HTERT RPE-1 (cell line): Measurements from ENCODE around the gene MOXD1.

Source experiments
- in situ Hi-C: fragments of 300-500 bp; cut with MboI; formaldehyde crosslinking; loops from 4 replicates; pipeline ENCODE4 v1.14.3; 2020; ENCODE audit warnings: low sequenced_read_pairs

MOXD1 gene

DNA sequence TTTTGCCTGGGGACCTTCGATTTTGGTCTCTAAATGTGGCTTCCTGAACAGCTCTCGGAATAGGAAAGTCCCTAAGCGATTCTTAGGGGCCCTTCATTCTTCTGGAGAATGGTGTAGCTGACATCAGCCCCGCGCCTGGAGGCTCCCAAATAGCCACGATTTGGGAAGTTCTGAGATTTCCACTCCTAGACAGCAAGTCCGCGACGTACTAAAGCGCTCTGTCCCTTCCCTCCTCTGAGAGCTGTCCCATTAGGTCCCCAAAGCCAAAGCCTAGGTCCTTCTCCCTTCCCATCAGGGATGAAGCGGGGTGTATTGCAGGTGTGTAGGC is 756 bp downstream of the MOXD1 start:
- in situ Hi-C loops: no loop called here

GRCh38 chr6:132399376-132400074 is 1.8 kb downstream of the MOXD1 start:
- in situ Hi-C loops: no loop called here

GRCh38 chr6:132395015-132395597 is 6.2 kb downstream of the MOXD1 start:
- in situ Hi-C loops: no loop called here

DNA sequence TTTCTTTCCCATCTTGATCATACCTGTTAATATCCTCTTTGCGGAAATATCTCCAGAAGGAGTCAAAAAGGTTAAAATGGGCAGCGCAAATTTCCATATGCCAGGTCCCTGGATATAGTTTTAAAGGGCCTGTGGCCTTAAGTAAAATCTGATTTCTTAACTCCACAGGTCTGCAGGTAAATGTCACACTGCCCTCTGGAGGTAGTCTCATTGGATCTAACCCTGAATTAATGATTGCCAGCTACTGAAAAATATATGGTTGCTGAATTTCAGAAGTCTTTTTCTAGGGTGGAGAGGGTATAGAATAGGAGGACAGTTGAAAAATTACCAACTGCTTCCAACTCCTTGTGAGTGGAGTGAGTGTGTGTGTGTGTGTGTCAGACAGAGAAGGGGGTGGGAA is 8.5 kb downstream of the MOXD1 start:
- in situ Hi-C loops: no loop called here

GRCh38 chr6:132392270-132392646 is 9.0 kb downstream of the MOXD1 start:
- in situ Hi-C loops: no loop called here

DNA sequence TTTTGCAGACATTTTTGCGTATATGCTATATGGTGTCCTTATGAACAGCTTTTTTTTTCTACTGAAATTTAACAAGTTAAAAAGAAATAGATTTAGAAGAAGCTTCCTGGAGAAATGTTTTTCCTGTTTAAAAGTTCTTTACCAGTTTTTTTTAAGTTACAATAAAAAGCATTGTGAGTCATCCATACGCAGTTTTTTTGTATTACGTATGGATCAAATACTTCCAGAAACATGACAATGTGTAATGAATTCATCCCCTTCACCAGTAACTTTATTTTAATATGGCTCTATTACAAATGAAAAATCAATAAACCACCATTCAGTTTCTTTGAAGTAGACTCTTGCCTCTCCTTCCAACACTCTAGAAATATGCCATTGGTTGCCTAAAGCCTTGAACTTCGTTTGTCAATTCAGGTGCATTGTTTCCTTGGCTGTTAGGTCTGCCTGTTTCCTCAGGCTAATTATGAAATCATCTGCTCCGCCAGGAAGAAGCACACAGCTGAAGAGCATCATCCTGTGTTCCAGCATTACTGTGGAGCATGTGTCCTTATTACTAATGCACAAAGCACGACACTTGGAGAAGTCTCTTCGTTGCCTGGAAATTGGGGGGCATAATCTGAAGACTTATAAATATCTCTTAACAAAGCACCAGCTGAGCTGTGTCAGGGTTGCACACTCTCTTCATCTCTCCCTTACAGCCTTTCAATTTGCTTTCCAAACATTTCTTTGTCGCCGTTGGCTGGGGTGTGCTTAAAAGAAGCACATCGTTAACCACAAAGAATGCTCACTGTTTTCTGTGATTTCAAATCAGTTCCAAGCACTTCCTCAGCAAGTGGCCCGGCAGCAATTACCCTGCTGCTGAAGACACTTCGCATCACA is 9.6 kb downstream of the MOXD1 start:
- in situ Hi-C loops: no loop called here

- in situ Hi-C loops: no loop called here
Observed at GRCh38 chr6:132390451-132390850, 10.8 kb downstream of the MOXD1 start.

GRCh38 chr6:132390017-132390416 is 11.3 kb downstream of the MOXD1 start:
- in situ Hi-C loops: no loop called here

DNA sequence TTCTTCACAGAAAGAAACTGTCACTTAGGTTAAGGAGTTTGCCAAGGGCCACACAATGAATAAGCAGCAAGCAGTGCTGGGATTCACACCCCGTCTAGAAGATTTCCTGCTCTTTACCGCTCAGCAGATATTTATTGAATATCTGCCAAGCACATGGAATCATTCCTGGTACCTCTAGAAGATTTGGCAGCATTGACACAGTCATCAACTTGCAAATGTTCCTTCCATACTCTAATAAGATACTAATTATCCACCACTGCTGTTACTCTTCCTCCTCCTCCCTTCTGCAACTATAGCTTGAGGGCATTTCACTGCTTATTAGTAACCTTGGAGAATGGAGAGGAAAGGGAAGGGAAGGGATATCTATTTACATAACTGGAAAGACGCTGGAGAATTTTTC is 13.0 kb downstream of the MOXD1 start:
- in situ Hi-C loops: no loop called here

DNA sequence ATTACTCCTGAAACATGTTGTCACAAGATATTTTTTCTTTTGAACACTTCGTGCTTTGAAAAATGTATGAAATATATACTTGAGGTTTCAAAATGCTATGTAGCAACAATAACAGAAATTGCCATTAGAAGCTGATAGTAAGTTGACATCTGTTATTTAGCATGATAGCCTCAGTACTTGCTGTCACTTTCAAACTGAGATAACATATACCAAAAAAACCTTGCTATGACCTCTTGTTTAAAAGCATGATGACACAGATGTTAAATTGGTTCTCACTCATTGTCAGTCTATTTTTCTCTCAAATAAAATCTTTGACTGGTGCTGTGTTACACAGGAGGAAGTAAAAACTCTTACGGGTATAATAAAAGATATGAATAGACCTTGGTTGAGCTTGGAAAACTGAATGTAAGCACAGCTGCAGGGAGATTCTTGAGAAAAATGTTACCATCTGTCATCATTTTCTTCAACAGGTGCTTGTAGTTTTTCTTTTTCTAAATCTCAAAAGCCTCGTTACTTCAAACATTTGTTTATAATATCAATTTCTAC is 18.6 kb downstream of the MOXD1 start:
- in situ Hi-C loops: no loop called here

DNA sequence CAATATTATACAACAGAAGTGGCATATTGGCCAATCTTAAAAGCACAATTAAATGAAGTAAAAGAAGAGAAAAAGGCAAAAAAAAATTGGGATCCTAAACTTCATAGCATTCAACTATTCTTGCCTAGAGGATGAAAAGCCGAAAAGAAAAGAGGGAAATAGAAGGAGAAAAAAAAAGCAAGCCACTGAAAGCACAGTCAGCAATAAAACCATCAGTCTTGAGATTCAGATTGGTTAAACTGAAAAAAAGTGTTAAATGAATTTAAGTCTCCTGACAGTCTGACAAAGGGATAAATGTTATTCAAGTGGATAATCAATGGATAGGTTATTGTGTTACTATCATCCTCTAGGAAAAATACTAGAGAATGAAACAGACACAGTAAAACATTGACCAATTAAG is 19.9 kb downstream of the MOXD1 start:
- in situ Hi-C loops: no loop called here

GRCh38 chr6:132380358-132381029 is 20.8 kb downstream of the MOXD1 start:
- in situ Hi-C loops: no loop called here

- in situ Hi-C loops: no loop called here
Observed at GRCh38 chr6:132369526-132369925, 31.7 kb downstream of the MOXD1 start.

DNA sequence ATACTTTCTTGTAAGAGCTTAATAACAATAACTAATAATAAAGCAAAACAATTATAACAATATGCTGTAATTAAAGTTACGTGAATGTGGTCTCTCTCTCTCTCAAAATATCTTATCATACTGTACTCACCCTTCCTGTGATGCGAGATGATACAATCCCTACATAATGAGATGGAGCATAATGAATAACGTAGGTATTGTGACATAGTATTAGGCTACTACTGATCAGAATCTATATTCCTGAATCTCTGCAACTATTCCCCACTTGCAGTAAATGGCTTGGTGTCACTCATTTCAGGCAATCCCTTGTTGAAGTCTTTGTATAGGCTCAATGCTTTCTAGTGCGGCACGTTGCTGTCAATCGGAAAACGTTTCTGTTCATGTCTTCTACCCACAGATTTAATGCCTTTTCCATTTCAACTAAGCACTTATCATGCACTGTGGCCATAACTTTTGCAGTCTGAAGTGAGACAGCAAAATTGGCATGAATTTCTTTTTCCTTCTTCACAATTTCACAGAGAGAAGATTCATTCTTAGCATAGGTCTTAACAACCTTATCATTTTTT is 32.3 kb downstream of the MOXD1 start:
- in situ Hi-C loops: no loop called here

- in situ Hi-C loops: no loop called here
Observed at GRCh38 chr6:132365281-132365907, 35.9 kb downstream of the MOXD1 start.

DNA sequence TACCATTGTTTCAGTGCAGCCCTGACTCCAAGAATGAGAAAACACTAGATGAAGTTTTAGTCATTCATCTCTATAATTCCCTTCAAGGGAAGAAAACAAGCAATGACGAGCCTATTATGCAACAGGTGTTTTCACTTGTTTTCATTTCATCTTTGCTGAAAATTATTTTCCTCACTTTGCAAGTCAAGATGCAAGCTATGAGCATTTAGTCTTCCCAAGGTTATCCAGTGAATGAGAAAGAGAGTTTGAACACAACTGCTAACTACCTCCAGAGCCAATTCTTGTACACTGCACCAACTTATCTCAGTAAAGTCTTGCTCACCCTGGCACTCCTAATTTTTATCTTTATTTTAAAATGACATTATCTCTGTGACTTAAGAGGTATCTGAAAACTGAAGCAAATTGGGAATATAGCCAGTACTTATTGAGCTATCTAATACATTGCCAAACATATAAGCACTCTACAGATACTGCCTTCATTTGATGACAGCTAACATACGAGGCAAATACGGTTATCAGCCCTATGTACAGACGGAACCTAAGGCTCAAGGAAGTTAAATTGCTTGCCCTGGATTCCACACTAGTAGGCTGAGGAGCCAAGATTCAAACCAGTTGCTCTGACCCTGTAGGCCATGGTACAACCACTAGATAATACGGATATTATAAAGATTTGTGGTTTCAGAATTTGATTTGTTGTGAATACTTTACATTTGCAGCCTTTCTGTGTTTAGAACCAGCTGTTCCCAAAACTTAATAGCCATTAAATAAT is 36.8 kb downstream of the MOXD1 start:
- in situ Hi-C loops: no loop called here

GRCh38 chr6:132362442-132363185 is 38.7 kb downstream of the MOXD1 start:
- in situ Hi-C loops: no loop called here

GRCh38 chr6:132361101-132361500 is 40.2 kb downstream of the MOXD1 start:
- in situ Hi-C loops: no loop called here

DNA sequence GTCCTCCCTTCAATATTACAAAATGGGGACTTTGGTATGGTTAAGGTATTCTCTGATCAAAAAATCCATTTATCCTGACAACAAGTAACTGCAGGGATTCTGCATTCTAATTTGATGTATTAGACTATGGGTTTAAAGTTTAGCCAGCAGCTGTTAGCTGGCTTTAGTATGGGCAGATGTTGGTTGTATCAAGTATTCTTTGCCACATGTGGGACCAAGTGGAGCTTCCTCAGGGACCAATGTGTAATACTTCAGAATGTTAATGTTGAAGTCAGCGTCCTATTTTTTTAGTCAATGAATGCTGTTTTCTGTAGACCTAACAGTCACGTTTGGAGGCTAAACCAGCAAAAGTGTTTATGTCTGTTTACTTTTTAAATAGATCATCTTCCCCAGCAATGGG is 41.4 kb downstream of the MOXD1 start:
- in situ Hi-C loops: no loop called here
